Uterus (tissue), 4 donors: ENCODE results near the gene HOXB7. TPM values are rescaled to one million over a fixed set of nuclear protein-coding genes. Genes with fewer than 3 reads are reported as not detected.

Source experiments
- DNase-seq, 2 donors: peaks; one replicate each; pipeline ENCODE4 v3.0.0-alpha.2; 2019 to 2020
- H3K27ac ChIP-seq, 2 donors: fragments of 200-600 bp; sonication (generic); 1 replicate in 1 of 2; 2 replicates in 1 of 2; pipeline ENCODE4 v1.5.1; 2016 to 2018
- H3K27me3 ChIP-seq, 2 donors: fragments of 200-600 bp; sonication (generic); one replicate each; pipeline ENCODE4 v1.5.1; 2018 to 2019; ENCODE audit warnings: control low read depth in 1 of 2
- H3K36me3 ChIP-seq, 2 donors: fragments of 200-600 bp; sonication (generic); one replicate each; pipeline ENCODE4 v1.5.1; 2019; ENCODE audit warnings: control low read depth in 1 of 2
- H3K4me1 ChIP-seq, 2 donors: fragments of 200-600 bp; sonication (generic); one replicate each; pipeline ENCODE4 v1.5.1; 2018 to 2019; ENCODE audit warnings: control low read depth in 1 of 2
- H3K4me3 ChIP-seq, 2 donors: fragments of 200-600 bp; sonication (generic); 1 replicate in 1 of 2; 2 replicates in 1 of 2; pipeline ENCODE4 v1.5.1; 2018 to 2019; ENCODE audit warnings: mild to moderate bottlenecking in 1 of 2
- H3K9me3 ChIP-seq, 2 donors: fragments of 200-600 bp; sonication (generic); one replicate each; pipeline ENCODE4 v1.5.1; 2019; ENCODE audit warnings: control low read depth in 1 of 2
- CTCF ChIP-seq, 4 experiments: fragments of 200-600 bp in 2 of 4; fragments of 450-650 bp in 2 of 4; sonication (generic) in 2 of 4; IDR thresholded peaks; one replicate each; pipeline ENCODE4 v1.5.1; 2016 to 2019; ENCODE audit warnings: antibody characterized with exemption in 4 of 4, mild to moderate bottlenecking in 2 of 4, moderate library complexity in 1 of 4
- POLR2A ChIP-seq, 2 donors: fragments of 450-650 bp; IDR thresholded peaks; one replicate each; pipeline ENCODE4 v1.6.1; 2016; ENCODE audit warnings: antibody characterized with exemption in 2 of 2, mild to moderate bottlenecking in 1 of 2, moderate library complexity in 1 of 2
- intact Hi-C: fragments of 100-400 bp; cut with DNase I; formaldehyde crosslinking; loops from one replicate; pipeline ENCODE4 v1.15.1; 2023; ENCODE audit warnings: low total_unique reads
- microRNA counts, 2 donors: library from miRNA; unstranded; fragments of <30 nt; microRNA quantifications; one replicate each; lab custom pipeline; 2016 to 2017
- microRNA-seq: library from miRNA; unstranded; fragments of <30 nt; microRNA quantifications from one replicate; pipeline ENCODE4, GENCODE V29; 2016; ENCODE audit warnings: borderline microRNAs expressed, borderline replicate concordance
- small RNA-seq: library from RNA; depleted of rRNA; stranded (forward); fragments of <200 nt; gene quantifications from one replicate; pipeline ENCODE3, GENCODE V24; 2016
- total RNA-seq, 4 donors: library from RNA; depleted of rRNA in 3 of 4; stranded (reverse); fragments of >200 nt in 3 of 4; gene quantifications; one replicate each; pipeline versions ENCODE4 v1.1.0 to v1.2.4, GENCODE V29; 2014 to 2023
- donor health status: DM: yes; HTN: yes; CAD: no.

The HOXB7 gene
- total RNA-seq, 4 donors from 2014 or later, result 1.0 to 6.9 (median 3.5) TPM; not detected in 1

GRCh38 chr17:48558057-48558830, 52.6 kb downstream of the HOXB7 start:
- Histone ChIP-seq H3K4me3 (no peak overlapping the region), H3K4me1 (peaks cover 3 to 8% of the 10 kb centered on the region in 2 donors), H3K9me3 (no peaks in the 10 kb centered on the region), H3K27me3 (no peaks in the 10 kb centered on the region), H3K36me3 (no peaks in the 10 kb centered on the region), H3K27ac (peak overlapping the region; percentile 67 to 86)
- TF ChIP-seq POLR2A (IDR thresholded peaks at IDR 0.05), result no peak
- TF ChIP-seq CTCF (IDR thresholded peaks at IDR 0.05), result no peak
- intact Hi-C loops, result no loop called here
- DNase-seq, result no peak

MicroRNAs encoded within 50 kb of the gene (microRNA counts, 767-probe panel; counts per million panel counts)
- 6,239 to 6,442 counts per million in 2 donors for microRNA hsa-miR-10a-5p (lab: Ali Mortazavi, UCI)

Small RNA genes within 50 kb of the gene (microRNA-seq; reads per million reads assigned to microRNA genes)
- 13.7 reads per million, percentile 26 among the genes with 10 or more reads in this experiment for gene MIR196A1

Small RNA genes within 50 kb of the gene (small RNA-seq; reads per million reads assigned to genes)
- gene MIR196A1, result not detected

Other genes with a start within 250 kb of the HOXB7 start
- 1 to 10 TPM in 2 of 4 donors, under 1 TPM in 1, not detected in 1; 0.51 to 2.4 (median 1.9) TPM for gene SKAP1, start 180.8 kb downstream of the HOXB7 start, total RNA-seq
- gene HOXB1, start 80.0 kb downstream of the HOXB7 start, total RNA-seq, result not detected
- 10 to 100 TPM in 3 of 4 donors, 1 to 10 TPM in 1; 4.6 to 24.4 (median 17.4) TPM for gene HOXB2, start 65.9 kb downstream of the HOXB7 start, total RNA-seq
- gene HOXB4, start 32.7 kb downstream of the HOXB7 start, total RNA-seq, result 1 to 10 TPM in 2 of 4 donors, under 1 TPM in 1, not detected in 1; 0.88 to 6.9 (median 5.5) TPM
- 10 to 100 TPM; 10.6 to 30.0 (median 18.0) TPM for gene HOXB3, start 20.8 kb downstream of the HOXB7 start, total RNA-seq
- gene HOXB5, start 17.2 kb downstream of the HOXB7 start, total RNA-seq, result 1 to 10 TPM in 1 of 4 donors, under 1 TPM in 2, not detected in 1; 0.55 to 2.5 (median 0.59) TPM
- gene HOXB6, start 6.0 kb downstream of the HOXB7 start, total RNA-seq, result 10 to 100 TPM in 1 of 4 donors, 1 to 10 TPM in 1, under 1 TPM in 1, not detected in 1; 0.88 to 18.2 (median 7.3) TPM
- gene HOXB8, start 4.3 kb upstream of the HOXB7 start, total RNA-seq, result 1 to 10 TPM in 2 of 4 donors, under 1 TPM in 1, not detected in 1; 0.29 to 9.5 (median 1.9) TPM
- 1 to 10 TPM in 1 of 4 donors, under 1 TPM in 1, not detected in 2; 0.43 to 1.0 TPM for gene HOXB9, start 15.3 kb upstream of the HOXB7 start, total RNA-seq
- not detected for gene PRAC1, start 111.5 kb upstream of the HOXB7 start, total RNA-seq
- not detected for gene PRAC2, start 112.2 kb upstream of the HOXB7 start, total RNA-seq
- gene HOXB13, start 117.7 kb upstream of the HOXB7 start, total RNA-seq, result not detected
- under 1 TPM in 2 of 4 donors, not detected in 2; 0.41 to 0.91 TPM for gene TTLL6, start 206.2 kb upstream of the HOXB7 start, total RNA-seq
- gene CALCOCO2, start 220.0 kb upstream of the HOXB7 start, total RNA-seq, result 100 to 1,000 TPM in 2 of 4 donors, 10 to 100 TPM in 2; 40.9 to 318 (median 118) TPM